ENCODE results near the gene C16orf92.

DNA sequence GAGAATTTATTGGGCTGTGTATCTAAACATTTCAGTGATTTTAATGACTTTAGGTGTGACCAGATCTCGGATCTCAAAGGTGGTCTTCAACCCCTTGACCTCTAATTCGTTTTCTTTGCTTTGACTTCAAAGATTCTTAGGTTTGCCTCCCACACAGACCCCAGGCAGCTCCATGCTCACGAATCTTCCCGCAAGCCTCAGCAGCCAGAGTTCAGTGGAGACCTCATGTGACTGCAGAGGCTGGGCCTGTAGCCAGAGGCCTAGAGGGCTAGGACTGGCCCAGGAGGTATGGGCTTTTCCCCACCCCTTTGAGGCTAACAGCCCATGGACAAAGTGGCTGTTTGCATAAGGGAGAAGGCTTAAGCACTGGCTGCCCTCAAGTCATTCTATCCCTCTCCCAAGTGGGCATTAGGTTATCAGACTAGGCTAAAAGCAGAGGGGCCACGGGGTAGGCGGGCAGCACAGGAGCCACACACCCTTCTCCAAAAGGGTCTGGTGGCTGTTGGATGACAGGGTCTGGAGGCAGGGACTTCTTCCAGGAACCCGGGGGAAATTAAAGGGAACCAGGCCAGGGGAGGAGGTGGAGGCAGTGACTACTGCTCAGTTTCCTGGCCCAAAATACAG, 30.5 kb upstream of the C16orf92 start:
- TF ChIP-seq, protein P1, sequence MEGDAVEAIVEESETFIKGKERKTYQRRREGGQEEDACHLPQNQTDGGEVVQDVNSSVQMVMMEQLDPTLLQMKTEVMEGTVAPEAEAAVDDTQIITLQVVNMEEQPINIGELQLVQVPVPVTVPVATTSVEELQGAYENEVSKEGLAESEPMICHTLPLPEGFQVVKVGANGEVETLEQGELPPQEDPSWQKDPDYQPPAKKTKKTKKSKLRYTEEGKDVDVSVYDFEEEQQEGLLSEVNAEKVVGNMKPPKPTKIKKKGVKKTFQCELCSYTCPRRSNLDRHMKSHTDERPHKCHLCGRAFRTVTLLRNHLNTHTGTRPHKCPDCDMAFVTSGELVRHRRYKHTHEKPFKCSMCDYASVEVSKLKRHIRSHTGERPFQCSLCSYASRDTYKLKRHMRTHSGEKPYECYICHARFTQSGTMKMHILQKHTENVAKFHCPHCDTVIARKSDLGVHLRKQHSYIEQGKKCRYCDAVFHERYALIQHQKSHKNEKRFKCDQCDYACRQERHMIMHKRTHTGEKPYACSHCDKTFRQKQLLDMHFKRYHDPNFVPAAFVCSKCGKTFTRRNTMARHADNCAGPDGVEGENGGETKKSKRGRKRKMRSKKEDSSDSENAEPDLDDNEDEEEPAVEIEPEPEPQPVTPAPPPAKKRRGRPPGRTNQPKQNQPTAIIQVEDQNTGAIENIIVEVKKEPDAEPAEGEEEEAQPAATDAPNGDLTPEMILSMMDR (conservative IDR thresholded peaks at IDR 0.05; ENCODE audit: low read depth in 2 of 2), result no peak
- TF ChIP-seq POLR2AphosphoS5 (IDR thresholded peaks at IDR 0.05; ENCODE audit: low read depth) (no peak), EZH2phosphoT487 (IDR thresholded peaks at IDR 0.05; ENCODE audit: unreplicated experiment) (no peak), EZH2 (IDR thresholded peaks at IDR 0.05; ENCODE audit: low read depth, unreplicated experiment) (no peak)
- TF ChIP-seq, protein P2, sequence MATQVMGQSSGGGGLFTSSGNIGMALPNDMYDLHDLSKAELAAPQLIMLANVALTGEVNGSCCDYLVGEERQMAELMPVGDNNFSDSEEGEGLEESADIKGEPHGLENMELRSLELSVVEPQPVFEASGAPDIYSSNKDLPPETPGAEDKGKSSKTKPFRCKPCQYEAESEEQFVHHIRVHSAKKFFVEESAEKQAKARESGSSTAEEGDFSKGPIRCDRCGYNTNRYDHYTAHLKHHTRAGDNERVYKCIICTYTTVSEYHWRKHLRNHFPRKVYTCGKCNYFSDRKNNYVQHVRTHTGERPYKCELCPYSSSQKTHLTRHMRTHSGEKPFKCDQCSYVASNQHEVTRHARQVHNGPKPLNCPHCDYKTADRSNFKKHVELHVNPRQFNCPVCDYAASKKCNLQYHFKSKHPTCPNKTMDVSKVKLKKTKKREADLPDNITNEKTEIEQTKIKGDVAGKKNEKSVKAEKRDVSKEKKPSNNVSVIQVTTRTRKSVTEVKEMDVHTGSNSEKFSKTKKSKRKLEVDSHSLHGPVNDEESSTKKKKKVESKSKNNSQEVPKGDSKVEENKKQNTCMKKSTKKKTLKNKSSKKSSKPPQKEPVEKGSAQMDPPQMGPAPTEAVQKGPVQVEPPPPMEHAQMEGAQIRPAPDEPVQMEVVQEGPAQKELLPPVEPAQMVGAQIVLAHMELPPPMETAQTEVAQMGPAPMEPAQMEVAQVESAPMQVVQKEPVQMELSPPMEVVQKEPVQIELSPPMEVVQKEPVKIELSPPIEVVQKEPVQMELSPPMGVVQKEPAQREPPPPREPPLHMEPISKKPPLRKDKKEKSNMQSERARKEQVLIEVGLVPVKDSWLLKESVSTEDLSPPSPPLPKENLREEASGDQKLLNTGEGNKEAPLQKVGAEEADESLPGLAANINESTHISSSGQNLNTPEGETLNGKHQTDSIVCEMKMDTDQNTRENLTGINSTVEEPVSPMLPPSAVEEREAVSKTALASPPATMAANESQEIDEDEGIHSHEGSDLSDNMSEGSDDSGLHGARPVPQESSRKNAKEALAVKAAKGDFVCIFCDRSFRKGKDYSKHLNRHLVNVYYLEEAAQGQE (IDR thresholded peaks at IDR 0.05; ENCODE audit: unreplicated experiment), result no peak
